Gastrocnemius medialis (tissue), 4 donors: ENCODE measurements around the gene WWOX.

Experiments used
- POLR2A ChIP-seq, 2 donors: fragments of 450-650 bp; IDR thresholded peaks; one replicate each; pipeline ENCODE4 v1.6.1; 2017; ENCODE audit warnings: antibody characterized with exemption in 2 of 2, mild to moderate bottlenecking in 2 of 2, moderate library complexity in 2 of 2
- TF ChIP-seq, protein P1 (sequence below), 5 experiments: fragments of 450-650 bp in 3 of 5; fragments of 200-600 bp in 2 of 5; sonication (generic) in 2 of 5; IDR thresholded peaks in 4 of 5; conservative IDR thresholded peaks in 1 of 5; 1 replicate in 4 of 5; 2 replicates in 1 of 5; pipeline ENCODE4 v1.5.1; 2016 to 2019; ENCODE audit warnings: antibody characterized with exemption in 5 of 5, mild to moderate bottlenecking in 3 of 5, moderate library complexity in 3 of 5

GRCh38 chr16:79215289-79215688 is 1115.8 kb downstream of the WWOX start:
- TF ChIP-seq, protein P1, sequence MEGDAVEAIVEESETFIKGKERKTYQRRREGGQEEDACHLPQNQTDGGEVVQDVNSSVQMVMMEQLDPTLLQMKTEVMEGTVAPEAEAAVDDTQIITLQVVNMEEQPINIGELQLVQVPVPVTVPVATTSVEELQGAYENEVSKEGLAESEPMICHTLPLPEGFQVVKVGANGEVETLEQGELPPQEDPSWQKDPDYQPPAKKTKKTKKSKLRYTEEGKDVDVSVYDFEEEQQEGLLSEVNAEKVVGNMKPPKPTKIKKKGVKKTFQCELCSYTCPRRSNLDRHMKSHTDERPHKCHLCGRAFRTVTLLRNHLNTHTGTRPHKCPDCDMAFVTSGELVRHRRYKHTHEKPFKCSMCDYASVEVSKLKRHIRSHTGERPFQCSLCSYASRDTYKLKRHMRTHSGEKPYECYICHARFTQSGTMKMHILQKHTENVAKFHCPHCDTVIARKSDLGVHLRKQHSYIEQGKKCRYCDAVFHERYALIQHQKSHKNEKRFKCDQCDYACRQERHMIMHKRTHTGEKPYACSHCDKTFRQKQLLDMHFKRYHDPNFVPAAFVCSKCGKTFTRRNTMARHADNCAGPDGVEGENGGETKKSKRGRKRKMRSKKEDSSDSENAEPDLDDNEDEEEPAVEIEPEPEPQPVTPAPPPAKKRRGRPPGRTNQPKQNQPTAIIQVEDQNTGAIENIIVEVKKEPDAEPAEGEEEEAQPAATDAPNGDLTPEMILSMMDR (IDR thresholded peaks at IDR 0.05 in 4 of 5, conservative IDR thresholded peaks at IDR 0.05 in 1 of 5), result no peak
- TF ChIP-seq POLR2A (IDR thresholded peaks at IDR 0.05), result no peak
